ENCODE results near the gene TMEM184C. TPM values are rescaled to one million over a fixed set of nuclear protein-coding genes. Genes with fewer than 3 reads are reported as not detected.

The TMEM184C gene
- total RNA-seq, 1 experiment from 2014 or later: 36.3 TPM

- intact Hi-C loops (cut with micrococcal nuclease; ENCODE audit: unreplicated experiment): no loop called here
- BruUV-seq (replicated peaks): no TSS peak
- H3K36me3 ChIP-seq (ENCODE audit: insufficient read depth, low read length, poor library complexity, severe bottlenecking): no peaks in the 10 kb centered on the region
- CTCF ChIA-PET: no interaction called here
- H3K4me1 ChIP-seq (ENCODE audit: insufficient read depth, low read length, poor library complexity, severe bottlenecking): no peaks in the 10 kb centered on the region
- no peak overlapping the region for H3K4me3 ChIP-seq (ENCODE audit: low read depth, low read length, poor library complexity, severe bottlenecking)
- POLR2A ChIA-PET (ENCODE audit: low non-redundant PET): no interaction called here
- DNase-seq (ENCODE audit: low spot score): no peak
- no peaks in the 10 kb centered on the region for H3K9me3 ChIP-seq (ENCODE audit: low read depth, low read length, poor library complexity, severe bottlenecking)
- TF ChIP-seq CTCF (conservative IDR thresholded peaks at IDR 0.05; ENCODE audit: low read depth, low read length): no peak
- no peak for TF ChIP-seq EZH2 (IDR thresholded peaks at IDR 0.05; ENCODE audit: borderline replicate concordance, low read depth, low read length, poor library complexity, severe bottlenecking)
- no peaks in the 10 kb centered on the region for H3K27me3 ChIP-seq (replicated peaks; ENCODE audit: insufficient read depth, low read depth, low read length, poor library complexity)
- H3K27ac ChIP-seq (ENCODE audit: low read depth, low read length, poor library complexity, severe bottlenecking): no peak overlapping the region
Measured at GRCh38 chr4:147583876-147584275, 33.3 kb upstream of the TMEM184C start.

DNA sequence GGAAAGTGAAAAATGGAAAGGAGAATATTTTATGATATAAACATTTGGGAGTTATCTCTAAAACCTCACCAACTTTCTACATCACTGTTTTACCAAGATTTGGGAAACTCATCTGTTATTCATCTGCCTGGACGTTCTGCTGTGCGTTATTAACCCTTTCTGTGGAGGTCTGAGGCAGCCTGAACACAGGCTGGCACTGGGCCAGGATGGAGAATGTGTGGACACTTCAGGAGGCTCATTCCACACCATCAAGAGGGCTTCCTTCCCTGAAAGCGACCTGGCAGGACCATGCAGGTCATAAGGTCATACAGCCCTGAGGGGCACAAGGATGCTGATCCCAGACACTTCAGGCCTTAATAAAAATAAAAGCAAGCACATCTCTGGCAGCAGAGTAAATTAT lies 31.2 kb upstream of the TMEM184C start:
- ChIA-PET POLR2A (ENCODE audit: low non-redundant PET) (no interaction called here), CTCF (no interaction called here)
- Histone ChIP-seq H3K36me3 (ENCODE audit: insufficient read depth, low read length, poor library complexity, severe bottlenecking) (no peaks in the 10 kb centered on the region), H3K27ac (ENCODE audit: low read depth, low read length, poor library complexity, severe bottlenecking) (no peak overlapping the region), H3K4me1 (ENCODE audit: insufficient read depth, low read length, poor library complexity, severe bottlenecking) (peaks cover 10% of the 10 kb centered on the region), H3K4me3 (ENCODE audit: low read depth, low read length, poor library complexity, severe bottlenecking) (no peak overlapping the region), H3K27me3 (replicated peaks; ENCODE audit: insufficient read depth, low read depth, low read length, poor library complexity) (no peaks in the 10 kb centered on the region), H3K9me3 (ENCODE audit: low read depth, low read length, poor library complexity, severe bottlenecking) (no peaks in the 10 kb centered on the region)
- intact Hi-C loops (cut with micrococcal nuclease; ENCODE audit: unreplicated experiment): loop anchor here (5.0 kb wide), 1 partner anchor 569 kb away; no protein-coding TSS in a partner anchor
- no TSS peak for BruUV-seq (replicated peaks)
- DNase-seq (ENCODE audit: low spot score): no peak
- TF ChIP-seq CTCF (conservative IDR thresholded peaks at IDR 0.05; ENCODE audit: low read depth, low read length) (no peak), EZH2 (IDR thresholded peaks at IDR 0.05; ENCODE audit: borderline replicate concordance, low read depth, low read length, poor library complexity, severe bottlenecking) (no peak)

GRCh38 chr4:147586637-147587036 lies 30.6 kb upstream of the TMEM184C start:
- no peak for TF ChIP-seq EZH2 (IDR thresholded peaks at IDR 0.05; ENCODE audit: borderline replicate concordance, low read depth, low read length, poor library complexity, severe bottlenecking)
- TF ChIP-seq CTCF (conservative IDR thresholded peaks at IDR 0.05; ENCODE audit: low read depth, low read length): no peak
- POLR2A ChIA-PET (ENCODE audit: low non-redundant PET): no interaction called here
- peaks cover 10% of the 10 kb centered on the region for H3K4me1 ChIP-seq (ENCODE audit: insufficient read depth, low read length, poor library complexity, severe bottlenecking)
- no peaks in the 10 kb centered on the region for H3K27me3 ChIP-seq (replicated peaks; ENCODE audit: insufficient read depth, low read depth, low read length, poor library complexity)
- H3K4me3 ChIP-seq (ENCODE audit: low read depth, low read length, poor library complexity, severe bottlenecking): no peak overlapping the region
- CTCF ChIA-PET: no interaction called here
- BruUV-seq (replicated peaks): no TSS peak
- no peaks in the 10 kb centered on the region for H3K36me3 ChIP-seq (ENCODE audit: insufficient read depth, low read length, poor library complexity, severe bottlenecking)
- H3K9me3 ChIP-seq (ENCODE audit: low read depth, low read length, poor library complexity, severe bottlenecking): no peaks in the 10 kb centered on the region
- H3K27ac ChIP-seq (ENCODE audit: low read depth, low read length, poor library complexity, severe bottlenecking): no peak overlapping the region
- intact Hi-C loops (cut with micrococcal nuclease; ENCODE audit: unreplicated experiment): loop anchor here (5.0 kb wide), 1 partner anchor 569 kb away; no protein-coding TSS in a partner anchor
- no peak for DNase-seq (ENCODE audit: low spot score)
